Thymus (tissue), 11 donors: ENCODE data around the gene MYCN. TPM values are rescaled to one million over a fixed set of nuclear protein-coding genes. Genes with fewer than 3 reads are reported as not detected.

Experiments
- DNase-seq, 9 donors: peaks; one replicate each; pipeline ENCODE4 v3.0.0-alpha.2; 2013; ENCODE audit warnings: low spot score in 9 of 9, low read depth in 6 of 9, missing footprints in 1 of 9
- H3K27ac ChIP-seq, 2 donors: one replicate each; pipeline ENCODE4 v1.5.1; 2013; ENCODE audit warnings: control low read depth in 1 of 2, low read depth in 1 of 2, low read length in 1 of 2, mild to moderate bottlenecking in 1 of 2, moderate library complexity in 1 of 2
- H3K27me3 ChIP-seq, 2 donors: one replicate each; pipeline ENCODE4 v1.5.1; 2013; ENCODE audit warnings: low read length in 1 of 2; ENCODE audit not compliant: control insufficient read depth in 2 of 2, insufficient read depth in 1 of 2
- H3K36me3 ChIP-seq, 2 donors: one replicate each; pipeline ENCODE4 v1.5.1; 2013; ENCODE audit warnings: low read length in 1 of 2, mild to moderate bottlenecking in 1 of 2, moderate library complexity in 1 of 2; ENCODE audit not compliant: control insufficient read depth in 2 of 2, insufficient read depth in 2 of 2
- H3K4me1 ChIP-seq, 2 donors: one replicate each; pipeline ENCODE4 v1.5.1; 2013; ENCODE audit warnings: low read length in 2 of 2; ENCODE audit not compliant: control insufficient read depth in 2 of 2, insufficient read depth in 2 of 2
- H3K4me3 ChIP-seq, 2 donors: one replicate each; pipeline ENCODE4 v1.5.1; 2013; ENCODE audit warnings: low read length in 2 of 2, control low read depth in 1 of 2, mild to moderate bottlenecking in 1 of 2
- H3K9me3 ChIP-seq, 2 donors: one replicate each; pipeline ENCODE4 v1.5.1; 2013; ENCODE audit warnings: low read length in 1 of 2, mild to moderate bottlenecking in 1 of 2; ENCODE audit not compliant: control insufficient read depth in 2 of 2, insufficient read depth in 1 of 2
- WGBS: extraction: QIAGEN DNeasy Blood & Tissue Kit; methylation state at CpG from one replicate; pipeline ENCODE4 v1.1.7; 2013; 5-methylcytosine and 5-hydroxymethylcytosine counted together
- polyA plus RNA-seq: library from polyadenylated mRNA; stranded (reverse); fragments of 200-250 nt; gene quantifications from one replicate; pipeline ENCODE4 v1.2.3, GENCODE V29; 2013
- total RNA-seq: library from RNA; stranded (reverse); fragments of 120-200 nt; gene quantifications from one replicate; pipeline ENCODE4 v1.2.4, GENCODE V29; 2013
- donor health status: healthy.

Gene MYCN
- total and polyA plus RNA-seq, 2 donors = 1.8 to 5.8 TPM

GRCh38 chr2:15975676-15976075, 35.3 kb downstream of the MYCN start:
- WGBS = 96% methylated on average over 5 of the region's 5 CpGs

GRCh38 chr2:15976354-15976753, 36.0 kb downstream of the MYCN start:
- Histone ChIP-seq H3K27me3 (no peaks in the 10 kb centered on the region), H3K9me3 (no peaks in the 10 kb centered on the region), H3K27ac (no peak overlapping the region), H3K36me3 (no peaks in the 10 kb centered on the region), H3K4me1 (peaks cover 0 to 3% of the 10 kb centered on the region in 2 donors), H3K4me3 (no peak overlapping the region)
- DNase-seq = no peak
- WGBS = 95% methylated on average over 7 of the region's 7 CpGs

More at GRCh38 chr2:15975676-15976075, 35.3 kb downstream of the MYCN start:
- H3K4me3 ChIP-seq = no peak overlapping the region
- no peaks in the 10 kb centered on the region for H3K9me3 ChIP-seq
- no peak for DNase-seq
- H3K36me3 ChIP-seq = no peaks in the 10 kb centered on the region
- H3K27ac ChIP-seq = no peak overlapping the region
- H3K27me3 ChIP-seq = no peaks in the 10 kb centered on the region
- H3K4me1 ChIP-seq = peaks cover 0 to 3% of the 10 kb centered on the region in 2 donors

- no peak for DNase-seq
- Histone ChIP-seq H3K36me3 (no peaks in the 10 kb centered on the region), H3K27me3 (no peaks in the 10 kb centered on the region), H3K27ac (no peak overlapping the region), H3K4me1 (peaks cover 0 to 14% of the 10 kb centered on the region in 2 donors), H3K4me3 (no peak overlapping the region), H3K9me3 (no peaks in the 10 kb centered on the region)
- 92% methylated on average over 9 of the region's 9 CpGs for WGBS
Measured at GRCh38 chr2:15979051-15979758, 38.9 kb downstream of the MYCN start.

- H3K9me3 ChIP-seq = no peaks in the 10 kb centered on the region
Measured at GRCh38 chr2:15979759-15980604, 39.6 kb downstream of the MYCN start.

GRCh38 chr2:15980605-15981098, 40.3 kb downstream of the MYCN start:
- DNase-seq = no peak
- 97% methylated on average over 14 of the region's 14 CpGs for WGBS
- no peak overlapping the region for H3K27ac ChIP-seq

More at GRCh38 chr2:15979759-15980604, 39.6 kb downstream of the MYCN start:
- Histone ChIP-seq H3K36me3 (no peaks in the 10 kb centered on the region), H3K4me1 (peaks cover 0 to 14% of the 10 kb centered on the region in 2 donors), H3K4me3 (no peak overlapping the region), H3K27me3 (no peaks in the 10 kb centered on the region), H3K27ac (no peak overlapping the region)
- no peak for DNase-seq
- WGBS = 95% methylated on average over 9 of the region's 9 CpGs

GRCh38 chr2:15981646-15982045, 41.3 kb downstream of the MYCN start:
- peaks cover 0 to 14% of the 10 kb centered on the region in 2 donors for H3K4me1 ChIP-seq
- no peaks in the 10 kb centered on the region for H3K27me3 ChIP-seq
- no peak overlapping the region for H3K4me3 ChIP-seq
- no peaks in the 10 kb centered on the region for H3K36me3 ChIP-seq
- H3K27ac ChIP-seq = no peak overlapping the region
- WGBS = 98% methylated on average over 8 of the region's 8 CpGs
- no peaks in the 10 kb centered on the region for H3K9me3 ChIP-seq
- DNase-seq = no peak

More at GRCh38 chr2:15980605-15981098, 40.3 kb downstream of the MYCN start:
- Histone ChIP-seq H3K4me3 (no peak overlapping the region), H3K36me3 (no peaks in the 10 kb centered on the region), H3K9me3 (no peaks in the 10 kb centered on the region), H3K4me1 (peaks cover 0 to 14% of the 10 kb centered on the region in 2 donors), H3K27me3 (no peaks in the 10 kb centered on the region)

- DNase-seq = no peak
- H3K9me3 ChIP-seq = no peaks in the 10 kb centered on the region
- WGBS = 13% methylated on average over 10 of the region's 10 CpGs
Measured at GRCh38 chr2:15982285-15983044, 42.1 kb downstream of the MYCN start.

GRCh38 chr2:15983496-15983895, 43.1 kb downstream of the MYCN start:
- Histone ChIP-seq H3K27me3 (no peaks in the 10 kb centered on the region), H3K9me3 (no peaks in the 10 kb centered on the region), H3K4me1 (peaks cover 0 to 14% of the 10 kb centered on the region in 2 donors), H3K36me3 (no peaks in the 10 kb centered on the region), H3K4me3 (no peak overlapping the region), H3K27ac (no peak overlapping the region)
- DNase-seq = no peak
- 95% methylated on average over 8 of the region's 8 CpGs for WGBS

More at GRCh38 chr2:15982285-15983044, 42.1 kb downstream of the MYCN start:
- no peaks in the 10 kb centered on the region for H3K27me3 ChIP-seq
- no peak overlapping the region for H3K4me3 ChIP-seq
- peaks cover 0 to 14% of the 10 kb centered on the region in 2 donors for H3K4me1 ChIP-seq
- no peaks in the 10 kb centered on the region for H3K36me3 ChIP-seq
- no peak overlapping the region for H3K27ac ChIP-seq
